H1 (cell line): ENCODE data around the gene WNT11. TPM values are rescaled to one million over a fixed set of nuclear protein-coding genes. Genes with fewer than 3 reads are reported as not detected.

Experiments used
- CTCF ChIA-PET: fragments of 300-600 bp; sonication (Branson Sonifier 250); formaldehyde crosslinking; loops from one replicate; lab custom pipeline; 2021; ENCODE audit not compliant: partially characterized antibody; lab: Charles Lee
- POLR2A ChIA-PET: fragments of 300-600 bp; sonication (Branson Sonifier 250); formaldehyde crosslinking; loops from one replicate; lab custom pipeline; 2021; ENCODE audit warnings: inconsistent platforms; ENCODE audit not compliant: partially characterized antibody; lab: Charles Lee
- DNase-seq, 2 experiments: peaks; one replicate each; pipeline versions ENCODE4 v3.0.0 to v3.0.0-alpha.2; 2010 to 2022; ENCODE audit warnings: low spot score in 2 of 2, low read depth in 1 of 2, mixed read lengths in 1 of 2
- FAIRE-seq: peaks from 2 replicates; lab custom pipeline; 2011; peaks lifted over from hg19 to GRCh38; lab: Jason Lieb, UNC
- H2AFZ ChIP-seq: 2 replicates; pipeline ENCODE4 v1.8.1; 2012; ENCODE audit warnings: low read length, inconsistent platforms
- H2AK5ac ChIP-seq: 2 replicates; pipeline ENCODE4 v1.6.1; 2013; ENCODE audit warnings: low read depth, low read length
- H2BK120ac ChIP-seq: replicated peaks from 2 replicates; pipeline ENCODE3; 2013; ENCODE audit warnings: low read depth, low read length, inconsistent platforms
- H2BK12ac ChIP-seq: 2 replicates; pipeline ENCODE4 v1.6.1; 2013; ENCODE audit warnings: low read depth, low read length
- H2BK15ac ChIP-seq: 2 replicates; pipeline ENCODE4 v1.6.1; 2013; ENCODE audit warnings: low read length
- H2BK20ac ChIP-seq: 2 replicates; pipeline ENCODE4 v1.6.1; 2013; ENCODE audit warnings: low read length
- H2BK5ac ChIP-seq: 2 replicates; pipeline ENCODE4 v1.6.1; 2013; ENCODE audit warnings: low read depth, low read length
- H3K14ac ChIP-seq: 2 replicates; pipeline ENCODE4 v1.6.1; 2013; ENCODE audit warnings: inconsistent platforms; ENCODE audit not compliant: insufficient read length
- H3K18ac ChIP-seq: 2 replicates; pipeline ENCODE4 v1.6.1; 2013; ENCODE audit warnings: low read length; ENCODE audit errors: extremely low read depth
- H3K23ac ChIP-seq: 2 replicates; pipeline ENCODE4 v1.6.1; 2013; ENCODE audit warnings: inconsistent platforms; ENCODE audit not compliant: insufficient read length
- H3K23me2 ChIP-seq: 2 replicates; pipeline ENCODE4 v1.6.1; 2013; ENCODE audit warnings: low read depth, low read length
- H3K27ac ChIP-seq: 2 replicates; pipeline ENCODE4 v1.6.1; 2011; ENCODE audit warnings: low read depth, low read length, inconsistent platforms
- H3K27me3 ChIP-seq, 4 experiments: replicated peaks in 1 of 4; 1 replicate in 1 of 4; 2 replicates in 3 of 4; pipeline versions ENCODE4 v1.6.1 to v1.8.1; 2011 to 2013; ENCODE audit warnings: low read length in 3 of 4, mild to moderate bottlenecking in 3 of 4, inconsistent platforms in 2 of 4, mixed read lengths in 2 of 4, moderate library complexity in 1 of 4; ENCODE audit not compliant: control insufficient read depth in 3 of 4, insufficient read depth in 3 of 4; ENCODE audit errors: extremely low read depth in 1 of 4
- H3K36me3 ChIP-seq, 4 experiments: 2 replicates each; pipeline versions ENCODE4 v1.6.1 to v1.8.1; 2011 to 2013; ENCODE audit warnings: mild to moderate bottlenecking in 4 of 4, low read length in 3 of 4, moderate library complexity in 2 of 4, control low read depth in 1 of 4, inconsistent platforms in 1 of 4; ENCODE audit not compliant: insufficient read depth in 4 of 4, control insufficient read depth in 2 of 4
- H3K4ac ChIP-seq: replicated peaks from 2 replicates; pipeline ENCODE3; 2013; ENCODE audit warnings: low read length, low read depth, mixed read lengths, inconsistent platforms; ENCODE audit not compliant: insufficient read length
- H3K4me1 ChIP-seq, 4 experiments: replicated peaks in 1 of 4; 1 replicate in 1 of 4; 2 replicates in 3 of 4; pipeline versions ENCODE4 v1.6.1 to v1.8.1; 2011 to 2013; ENCODE audit warnings: low read length in 3 of 4, inconsistent platforms in 2 of 4, mixed read lengths in 1 of 4; ENCODE audit not compliant: insufficient read depth in 4 of 4, control insufficient read depth in 3 of 4
- H3K4me2 ChIP-seq, 2 experiments: 2 replicates each; pipeline versions ENCODE4 v1.6.1 to v1.8.1; 2011 to 2013; ENCODE audit warnings: low read depth in 2 of 2, low read length in 2 of 2, control low read depth in 1 of 2, inconsistent platforms in 1 of 2, mild to moderate bottlenecking in 1 of 2; ENCODE audit not compliant: insufficient read depth in 1 of 2
- H3K4me3 ChIP-seq, 4 experiments: fragments of 200-600, 300-600 bp in 1 of 4; sonication (generic), shearing (Covaris generic), sonication (Bioruptor Twin) in 1 of 4; 2 replicates each; pipeline versions ENCODE4 v1.5.1 to v1.8.1; 2011 to 2016; ENCODE audit warnings: low read length in 4 of 4, low read depth in 3 of 4, control low read depth in 2 of 4, inconsistent platforms in 2 of 4, mild to moderate bottlenecking in 2 of 4, mixed read lengths in 1 of 4, moderate library complexity in 1 of 4; ENCODE audit not compliant: insufficient read depth in 2 of 4; ENCODE audit errors: extremely low read depth in 1 of 4
- H3K56ac ChIP-seq: replicated peaks from 2 replicates; pipeline ENCODE3; 2013; ENCODE audit warnings: low read depth, mild to moderate bottlenecking, mixed read lengths, low read length, inconsistent platforms; ENCODE audit not compliant: insufficient read length
- H3K79me1 ChIP-seq: 2 replicates; pipeline ENCODE4 v1.6.1; 2013; ENCODE audit warnings: low read depth, low read length, control low read depth
- H3K79me2 ChIP-seq, 2 experiments: 2 replicates each; pipeline versions ENCODE4 v1.6.1 to v1.8.1; 2012 to 2013; ENCODE audit warnings: low read length in 2 of 2, mild to moderate bottlenecking in 2 of 2, inconsistent platforms in 1 of 2; ENCODE audit not compliant: insufficient read depth in 2 of 2, control insufficient read depth in 1 of 2
- H3K9ac ChIP-seq, 4 experiments: replicated peaks in 1 of 4; 1 replicate in 1 of 4; 2 replicates in 3 of 4; pipeline versions ENCODE4 v1.6.1 to v1.8.1; 2011 to 2013; ENCODE audit warnings: low read depth in 3 of 4, low read length in 3 of 4, control low read depth in 2 of 4, mild to moderate bottlenecking in 2 of 4, moderate library complexity in 2 of 4, inconsistent platforms in 1 of 4; ENCODE audit errors: extremely low read depth in 1 of 4
- H3K9me3 ChIP-seq, 2 experiments: 2 replicates each; pipeline versions ENCODE4 v1.6.1 to v1.8.1; 2012 to 2013; ENCODE audit warnings: mild to moderate bottlenecking in 2 of 2, moderate library complexity in 2 of 2, control low read depth in 1 of 2, inconsistent platforms in 1 of 2, low read depth in 1 of 2, low read length in 1 of 2, mixed read lengths in 1 of 2; ENCODE audit not compliant: insufficient read depth in 2 of 2
- H4K20me1 ChIP-seq, 2 experiments: replicated peaks in 1 of 2; 2 replicates each; pipeline versions ENCODE3 to v1.8.1; 2011 to 2013; ENCODE audit warnings: inconsistent platforms in 2 of 2, low read length in 2 of 2, mild to moderate bottlenecking in 1 of 2; ENCODE audit not compliant: insufficient read depth in 2 of 2, control insufficient read depth in 1 of 2
- H4K5ac ChIP-seq: 2 replicates; pipeline ENCODE4 v1.6.1; 2013; ENCODE audit warnings: low read length, low read depth, mixed read lengths, inconsistent platforms; ENCODE audit not compliant: insufficient read length
- H4K8ac ChIP-seq: 2 replicates; pipeline ENCODE4 v1.8.0; 2013; ENCODE audit warnings: mild to moderate bottlenecking, moderate library complexity, low read length, inconsistent platforms; ENCODE audit not compliant: insufficient read depth; ENCODE audit errors: extremely low read depth
- H4K91ac ChIP-seq: replicated peaks from 2 replicates; pipeline ENCODE3; 2013; ENCODE audit warnings: low read length, mixed read lengths, inconsistent platforms; ENCODE audit not compliant: insufficient read length
- BACH1 ChIP-seq: IDR thresholded peaks from 2 replicates; pipeline ENCODE4 v1.6.1; 2012; ENCODE audit warnings: low read length, improper control_type of control experiment
- CBX5 ChIP-seq: fragments of 300-800, 300-1000 bp; sonication (generic); IDR thresholded peaks from 2 replicates; pipeline ENCODE4 v1.7.1; 2016; ENCODE audit warnings: antibody characterized with exemption, low read length, low read depth
- CEBPB ChIP-seq: IDR thresholded peaks from 2 replicates; pipeline ENCODE4 v1.6.1; 2012; ENCODE audit warnings: low read depth, low read length
- CHD1 ChIP-seq: IDR thresholded peaks from 2 replicates; pipeline ENCODE4 v1.6.1; 2012; ENCODE audit warnings: low read depth, low read length, improper control_type of control experiment
- GTF2F1 ChIP-seq: IDR thresholded peaks from 2 replicates; pipeline ENCODE4 v1.6.1; 2012; ENCODE audit warnings: low read depth, low read length, improper control_type of control experiment, borderline replicate concordance
- HDAC6 ChIP-seq: IDR thresholded peaks from one replicate; pipeline ENCODE4 v1.7.1; 2012; ENCODE audit warnings: low read depth, mild to moderate bottlenecking, inconsistent platforms, low read length, moderate library complexity
- JUN ChIP-seq: IDR thresholded peaks from 2 replicates; pipeline ENCODE4 v1.6.1; 2011; ENCODE audit warnings: low read depth, mild to moderate bottlenecking, improper control_type of control experiment, low read length
- KDM4A ChIP-seq: IDR thresholded peaks from one replicate; pipeline ENCODE4 v1.7.1; 2012; ENCODE audit warnings: low read depth, mild to moderate bottlenecking, moderate library complexity, low read length, inconsistent platforms; ENCODE audit not compliant: severe bottlenecking
- RAD21 ChIP-seq, 2 experiments: IDR thresholded peaks in 1 of 2; conservative IDR thresholded peaks in 1 of 2; 2 replicates each; pipeline ENCODE4 v1.6.1; 2011; ENCODE audit warnings: low read depth in 2 of 2, low read length in 2 of 2, improper control_type of control experiment in 1 of 2, inconsistent platforms in 1 of 2, mild to moderate bottlenecking in 1 of 2, moderate library complexity in 1 of 2
- RNF2 ChIP-seq: fragments of 200-900, 300-1000 bp; sonication (generic); IDR thresholded peaks from 2 replicates; pipeline ENCODE4 v1.7.1; 2016; ENCODE audit warnings: borderline replicate concordance, low read depth, mild to moderate bottlenecking, antibody characterized with exemption, low read length; ENCODE audit not compliant: poor library complexity, severe bottlenecking; ENCODE audit errors: missing control alignments
- SP4 ChIP-seq: IDR thresholded peaks from 2 replicates; pipeline ENCODE4 v1.6.1; 2012; ENCODE audit warnings: low read length, inconsistent platforms
- TBP ChIP-seq: IDR thresholded peaks from 2 replicates; pipeline ENCODE4 v1.6.1; 2011; ENCODE audit warnings: low read depth, low read length, improper control_type of control experiment
- WGBS, 2 experiments: shearing (Covaris generic) in 1 of 2; methylation state at CpG; one replicate each; pipeline versions ENCODE4 v1.1.6 to v1.1.7; 2013 to 2015; ENCODE audit warnings: low lambda C conversion rate in 2 of 2, mixed read lengths in 2 of 2, inconsistent platforms in 1 of 2, low coverage in 1 of 2, missing lambda C conversion rate in 1 of 2; ENCODE audit not compliant: insufficient replicate concordance in 2 of 2, insufficient coverage in 1 of 2, insufficient read length in 1 of 2; ENCODE audit errors: extremely low coverage in 1 of 2, missing lambda C conversion rate in 1 of 2; 5-methylcytosine and 5-hydroxymethylcytosine counted together
- polyA plus RNA-seq, 7 experiments: library from polyadenylated mRNA; depleted of rRNA in 3 of 7; stranded (reverse) in 5 of 7; unstranded in 2 of 7; fragments of >200 nt in 5 of 7; fragments of 200-250 nt in 2 of 7; gene quantifications; 1 replicate in 5 of 7; 2 replicates in 1 of 7; 4 replicates in 1 of 7; pipeline versions ENCODE4 v1.2.1 to v1.2.3, GENCODE V29; 2011 to 2013; ENCODE audit warnings: missing spikeins in 2 of 7, mixed read lengths in 2 of 7
- total RNA-seq: library from RNA; stranded (reverse); fragmentation: NEBNext Ultra II Directional; extraction: Animal tissue kit (Norgen Biotek cat#: 25700); gene quantifications from 2 replicates; pipeline ENCODE4 v1.2.1, GENCODE V29; 2021
- TF ChIP-seq, protein P1 (sequence below): IDR thresholded peaks from 2 replicates; pipeline ENCODE4 v1.6.1; 2011; ENCODE audit warnings: low read depth, mild to moderate bottlenecking, low read length; ENCODE audit not compliant: insufficient read depth

The WNT11 gene
- total and polyA plus RNA-seq, 2 of the 8 experiments (the other 6 are each of a cell fraction or from before 2014, with no cell fraction given) = 0.11 to 0.45 TPM

GRCh38 chr11:76143274-76143673, 63.0 kb downstream of the WNT11 start:
- Histone ChIP-seq H3K79me1 (no peaks in the 10 kb centered on the region), H2AFZ (no peak overlapping the region), H3K56ac (no peak overlapping the region), H3K4ac (no peak overlapping the region), H3K9me3 (no peaks in the 10 kb centered on the region), H4K5ac (no peak overlapping the region), H2AK5ac (no peak overlapping the region), H3K4me1 (no peaks in the 10 kb centered on the region), H3K27me3 (no peaks in the 10 kb centered on the region), H3K23me2 (no peaks in the 10 kb centered on the region), H3K27ac (no peak overlapping the region), H4K8ac (no peak overlapping the region), H3K4me2 (no peak overlapping the region), H3K14ac (no peak overlapping the region), H2BK20ac (no peak overlapping the region), H2BK15ac (no peak overlapping the region), H3K4me3 (no peak overlapping the region), H3K23ac (no peak overlapping the region), H4K20me1 (no peaks in the 10 kb centered on the region), H2BK5ac (no peak overlapping the region), H2BK12ac (no peak overlapping the region), H2BK120ac (no peak overlapping the region), H3K9ac (no peak overlapping the region), H3K18ac (no peak overlapping the region), H3K79me2 (no peaks in the 10 kb centered on the region), H4K91ac (no peak overlapping the region), H3K36me3 (peaks cover 0 to 9% (median 0%) of the 10 kb centered on the region in 4 experiments; a peak in 4 of 8 replicates)
- DNase-seq (no peak), FAIRE-seq (no peak)
- CTCF ChIA-PET = interaction anchor here (1.5 to 5.7 kb wide), 2 partner anchors 9 to 13 kb away, joined by 3 to 42 read pairs; no protein-coding TSS in a partner anchor
- POLR2A ChIA-PET = no interaction called here
- 88% methylated on average over 11 of the region's 11 CpGs; no CpG with 5 or more reads in 1 of the 2 experiments for WGBS, 2 experiments
- TF ChIP-seq CBX5 (no peak), GTF2F1 (no peak), HDAC6 (no peak), BACH1 (no peak), KDM4A (no peak), CEBPB (no peak), TBP (no peak), SP4 (no peak), CHD1 (no peak), JUN (no peak), RAD21 (IDR thresholded peaks at IDR 0.05 in 1 of 2, conservative IDR thresholded peaks at IDR 0.05 in 1 of 2; ENCODE audit: low read depth in 2 of 2, low read length in 2 of 2) (no peak), RNF2 (no peak)
- TF ChIP-seq, protein P1, sequence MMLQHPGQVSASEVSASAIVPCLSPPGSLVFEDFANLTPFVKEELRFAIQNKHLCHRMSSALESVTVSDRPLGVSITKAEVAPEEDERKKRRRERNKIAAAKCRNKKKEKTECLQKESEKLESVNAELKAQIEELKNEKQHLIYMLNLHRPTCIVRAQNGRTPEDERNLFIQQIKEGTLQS = no peak
